CD8-positive, alpha-beta memory T cell (primary cell): Measurements from ENCODE around the gene KIF3C. TPM values are rescaled to one million over a fixed set of nuclear protein-coding genes. Genes with fewer than 3 reads are reported as not detected.
A peak's percentile ranks its signal among the peaks of the same experiment; 100 is the strongest.

Source experiments
- CTCF ChIA-PET: fragments of 350-600 bp; sonication (Branson Sonifier 250); formaldehyde crosslinking; loops from one replicate; lab custom pipeline; 2021; ENCODE audit warnings: antibody characterized with exemption; lab: Charles Lee
- POLR2A ChIA-PET: fragments of 350-600 bp; sonication (Branson Sonifier 250); formaldehyde crosslinking; loops from one replicate; lab custom pipeline; 2021; ENCODE audit warnings: antibody characterized with exemption; lab: Charles Lee
- DNase-seq, 5 donors: peaks; one replicate each; pipeline versions ENCODE4 v3.0.0 to v3.0.0-alpha.2; 2020 to 2022; ENCODE audit warnings: mixed read lengths in 1 of 5
- H3K27ac ChIP-seq: one replicate; pipeline ENCODE4 v1.7.0; 2013; ENCODE audit warnings: low read depth, mild to moderate bottlenecking, low read length, moderate library complexity
- H3K27me3 ChIP-seq: 2 replicates; pipeline ENCODE4 v1.7.0; 2013; ENCODE audit warnings: low read length, mild to moderate bottlenecking; ENCODE audit not compliant: insufficient read depth, poor library complexity, severe bottlenecking
- H3K36me3 ChIP-seq: 2 replicates; pipeline ENCODE4 v1.7.0; 2013; ENCODE audit warnings: mild to moderate bottlenecking, low read length, moderate library complexity; ENCODE audit not compliant: insufficient read depth
- H3K4me1 ChIP-seq: 2 replicates; pipeline ENCODE4 v1.7.0; 2013; ENCODE audit warnings: mild to moderate bottlenecking, low read length, moderate library complexity; ENCODE audit not compliant: insufficient read depth
- H3K4me3 ChIP-seq: 2 replicates; pipeline ENCODE4 v1.7.0; 2013; ENCODE audit warnings: mild to moderate bottlenecking, low read length
- H3K9me3 ChIP-seq: 2 replicates; pipeline ENCODE4 v1.7.0; 2013; ENCODE audit warnings: mild to moderate bottlenecking, low read length
- H3K27ac Mint-ChIP-seq, 8 donors: one replicate each; pipeline ENCODE4 v1.8.0; 2020 to 2021; ENCODE audit warnings: mixed read lengths in 8 of 8, mild to moderate bottlenecking in 6 of 8, inconsistent platforms in 3 of 8, moderate library complexity in 3 of 8
- H3K27me3 Mint-ChIP-seq, 2 donors: one replicate each; pipeline ENCODE4 v1.8.0; 2020 to 2021; ENCODE audit warnings: mixed read lengths in 2 of 2, mild to moderate bottlenecking in 1 of 2, moderate library complexity in 1 of 2
- H3K36me3 Mint-ChIP-seq, 3 donors: one replicate each; pipeline ENCODE4 v1.8.0; 2020 to 2021; ENCODE audit warnings: mixed read lengths in 3 of 3, inconsistent platforms in 1 of 3, mild to moderate bottlenecking in 1 of 3
- H3K4me1 Mint-ChIP-seq, 3 donors: one replicate each; pipeline ENCODE4 v1.8.0; 2020 to 2021; ENCODE audit warnings: mixed read lengths in 3 of 3, inconsistent platforms in 1 of 3, mild to moderate bottlenecking in 1 of 3
- H3K4me3 Mint-ChIP-seq, 7 donors: one replicate each; pipeline ENCODE4 v1.8.0; 2020 to 2021; ENCODE audit warnings: mixed read lengths in 7 of 7, mild to moderate bottlenecking in 6 of 7, moderate library complexity in 4 of 7, inconsistent platforms in 2 of 7
- H3K9me3 Mint-ChIP-seq, 5 donors: one replicate each; pipeline ENCODE4 v1.8.0; 2020 to 2022; ENCODE audit warnings: mixed read lengths in 5 of 5, mild to moderate bottlenecking in 3 of 5, moderate library complexity in 2 of 5, inconsistent platforms in 1 of 5
- polyA plus RNA-seq: library from polyadenylated mRNA; unstranded; fragments of 300-500 nt; fragmentation: Illumina TruSeq; gene quantifications from one replicate; pipeline ENCODE4 v1.2.3, GENCODE V29; 2021
- total RNA-seq, 2 experiments: library from RNA; stranded (reverse); gene quantifications; one replicate each; pipeline ENCODE4 v1.2.3, GENCODE V29; 2021

KIF3C gene
- total and polyA plus RNA-seq, 3 experiments from 2014 or later = 1.5 to 5.5 (median 4.9) TPM

GRCh38 chr2:25891672-25892071, 90.6 kb downstream of the KIF3C start:
- POLR2A ChIA-PET = interaction anchor here (0.9 kb wide), 1 partner anchor 218 kb away, joined by 3 read pairs; no protein-coding TSS in a partner anchor

GRCh38 chr2:25887624-25888242, 94.6 kb downstream of the KIF3C start:
- Histone ChIP-seq H3K9me3 (no peaks in the 10 kb centered on the region), H3K27me3 (no peaks in the 10 kb centered on the region), H3K4me1 (no peaks in the 10 kb centered on the region), H3K4me3 (no peak overlapping the region), H3K27ac (no peak overlapping the region), H3K36me3 (no peaks in the 10 kb centered on the region)
- H3K27ac Mint-ChIP-seq = no peak overlapping the region
- H3K9me3 Mint-ChIP-seq = no peaks in the 10 kb centered on the region
- ChIA-PET CTCF (interaction anchor here (0.6 to 1.3 kb wide), 2 partner anchors 50 to 63 kb away, joined by 3 read pairs; no protein-coding TSS in a partner anchor), POLR2A (no interaction called here)
- no peaks in the 10 kb centered on the region for H3K36me3 Mint-ChIP-seq
- H3K4me3 Mint-ChIP-seq = no peak overlapping the region
- no peaks in the 10 kb centered on the region for H3K4me1 Mint-ChIP-seq
- peaks cover 5 to 15% of the 10 kb centered on the region in 2 donors for H3K27me3 Mint-ChIP-seq
- DNase-seq = no peak

More at GRCh38 chr2:25891672-25892071, 90.6 kb downstream of the KIF3C start:
- no peaks in the 10 kb centered on the region for H3K27me3 ChIP-seq
- H3K36me3 ChIP-seq = no peaks in the 10 kb centered on the region
- no peak overlapping the region for H3K4me3 ChIP-seq
- no peak overlapping the region for H3K4me3 Mint-ChIP-seq
- no peak for DNase-seq
- CTCF ChIA-PET = interaction anchor here (1.9 kb wide), 1 partner anchor 13 kb away, joined by 6 read pairs; the partner anchor contains the start of gene ASXL2
- H3K9me3 Mint-ChIP-seq = no peaks in the 10 kb centered on the region
- no peaks in the 10 kb centered on the region for H3K4me1 Mint-ChIP-seq
- no peaks in the 10 kb centered on the region for H3K4me1 ChIP-seq
- H3K27ac Mint-ChIP-seq = no peak overlapping the region
- no peaks in the 10 kb centered on the region for H3K36me3 Mint-ChIP-seq
- H3K9me3 ChIP-seq = no peaks in the 10 kb centered on the region
- peaks cover 0 to 4% of the 10 kb centered on the region in 2 donors for H3K27me3 Mint-ChIP-seq
- H3K27ac ChIP-seq = no peak overlapping the region

GRCh38 chr2:25885933-25886332, 96.4 kb downstream of the KIF3C start:
- Histone ChIP-seq H3K27ac (no peak overlapping the region), H3K36me3 (no peaks in the 10 kb centered on the region), H3K4me1 (no peaks in the 10 kb centered on the region), H3K27me3 (no peaks in the 10 kb centered on the region), H3K9me3 (no peaks in the 10 kb centered on the region), H3K4me3 (no peak overlapping the region)
- Mint-ChIP-seq H3K36me3 (no peaks in the 10 kb centered on the region), H3K27ac (no peak overlapping the region), H3K27me3 (peaks cover 5 to 15% of the 10 kb centered on the region in 2 donors), H3K4me1 (no peaks in the 10 kb centered on the region), H3K4me3 (no peak overlapping the region), H3K9me3 (no peaks in the 10 kb centered on the region)
- ChIA-PET POLR2A (no interaction called here), CTCF (no interaction called here)
- no peak for DNase-seq

GRCh38 chr2:25881764-25882163, 100.5 kb downstream of the KIF3C start:
- peaks cover 13% of the 10 kb centered on the region for H3K4me1 ChIP-seq
- H3K27ac ChIP-seq = no peak overlapping the region
- CTCF ChIA-PET = interaction anchor here (1.4 kb wide), 1 partner anchor 29 kb away, joined by 6 read pairs; no protein-coding TSS in a partner anchor
- peaks cover 5 to 11% of the 10 kb centered on the region in 2 donors for H3K27me3 Mint-ChIP-seq
- no peak overlapping the region for H3K4me3 Mint-ChIP-seq
- H3K9me3 ChIP-seq = no peaks in the 10 kb centered on the region
- H3K27ac Mint-ChIP-seq = no peak overlapping the region
- no peaks in the 10 kb centered on the region for H3K36me3 ChIP-seq
- H3K27me3 ChIP-seq = no peaks in the 10 kb centered on the region
- H3K4me3 ChIP-seq = no peak overlapping the region
- peaks cover 0 to 11% (median 2%) of the 10 kb centered on the region in 3 donors for H3K36me3 Mint-ChIP-seq
- no peaks in the 10 kb centered on the region for H3K9me3 Mint-ChIP-seq
- DNase-seq = no peak
- POLR2A ChIA-PET = no interaction called here
- peaks cover 10 to 17% (median 16%) of the 10 kb centered on the region in 3 donors for H3K4me1 Mint-ChIP-seq

GRCh38 chr2:25879133-25879730, 103.1 kb downstream of the KIF3C start:
- H3K4me3 ChIP-seq = peak overlapping the region; percentile 85
- Mint-ChIP-seq H3K4me3 (peak overlapping the region; percentile 93 to 97 (median 96)), H3K4me1 (peaks cover 28 to 39% (median 39%) of the 10 kb centered on the region in 3 donors), H3K36me3 (peaks cover 0 to 22% (median 2%) of the 10 kb centered on the region in 3 donors), H3K27ac (peak overlapping the region; percentile 96 to 99 (median 98)), H3K9me3 (no peaks in the 10 kb centered on the region), H3K27me3 (no peaks in the 10 kb centered on the region)
- H3K27ac ChIP-seq = peak overlapping the region; percentile 68
- no peaks in the 10 kb centered on the region for H3K27me3 ChIP-seq
- no peak for DNase-seq
- H3K4me1 ChIP-seq = peaks cover 25% of the 10 kb centered on the region
- CTCF ChIA-PET = interaction anchor here (0.7 to 1.6 kb wide), 9 partner anchors 12 to 306 kb away, joined by 3 to 11 read pairs (median 3); no protein-coding TSS in a partner anchor
- H3K9me3 ChIP-seq = no peaks in the 10 kb centered on the region
- no peaks in the 10 kb centered on the region for H3K36me3 ChIP-seq
- POLR2A ChIA-PET = interaction anchor here (0.6 to 1.6 kb wide), 16 partner anchors 11 to 364 kb away, joined by 3 to 10 read pairs (median 4); partner anchors contain the start of genes DTNB and RAB10

GRCh38 chr2:25878361-25879132, 103.8 kb downstream of the KIF3C start, which contains the start of gene ASXL2:
Gene ASXL2 (minus strand): TSS chr2:25878487. CDS start chr2:25878222, 265 bp downstream.
- H3K27me3 Mint-ChIP-seq = no peaks in the 10 kb centered on the region
- POLR2A ChIA-PET = interaction anchor here (0.6 to 1.6 kb wide), 21 partner anchors 11 to 1444 kb away, joined by 3 to 10 read pairs (median 3); partner anchors contain the start of genes AGBL5, DTNB, KIF3C and MPV17
- H3K36me3 Mint-ChIP-seq = peaks cover 0 to 26% (median 3%) of the 10 kb centered on the region in 3 donors
- H3K4me1 ChIP-seq = peaks cover 25% of the 10 kb centered on the region
- CTCF ChIA-PET = interaction anchor here (0.6 to 1.6 kb wide), 13 partner anchors 13 to 306 kb away, joined by 3 to 11 read pairs (median 3); partner anchors contain the start of gene RAB10
- peak within 1 kb of the TSS; percentile 96 for H3K27ac ChIP-seq
- no peaks in the 10 kb centered on the region for H3K36me3 ChIP-seq
- peaks cover 30 to 43% (median 43%) of the 10 kb centered on the region in 3 donors for H3K4me1 Mint-ChIP-seq
- peak; percentile 95 to 99 (median 97) for DNase-seq
- peak within 1 kb of the TSS; percentile 90 for H3K4me3 ChIP-seq
- no peaks in the 10 kb centered on the region for H3K9me3 Mint-ChIP-seq
- H3K27ac Mint-ChIP-seq = peak within 1 kb of the TSS; percentile 97 to 99 (median 98)
- no peaks in the 10 kb centered on the region for H3K27me3 ChIP-seq
- no peaks in the 10 kb centered on the region for H3K9me3 ChIP-seq
- peak within 1 kb of the TSS; percentile 93 to 97 (median 96) for H3K4me3 Mint-ChIP-seq
